HG03354 (cell line): ENCODE measurements around the gene PPP1R14C.
"Not testable (repeated sequence)": the region's sequence is repeated elsewhere in the genome, so short reads cannot be mapped to it uniquely, and the experiment has no call there.

Experiments used
- ATAC-seq: cut with Tn5 transposase; IDR thresholded peaks from one replicate; pipeline ENCODE4 v1.9.1; 2021; ENCODE audit warnings: mild to moderate bottlenecking; ENCODE audit not compliant: unreplicated experiment, poor library complexity, severe bottlenecking

The PPP1R14C gene

DNA sequence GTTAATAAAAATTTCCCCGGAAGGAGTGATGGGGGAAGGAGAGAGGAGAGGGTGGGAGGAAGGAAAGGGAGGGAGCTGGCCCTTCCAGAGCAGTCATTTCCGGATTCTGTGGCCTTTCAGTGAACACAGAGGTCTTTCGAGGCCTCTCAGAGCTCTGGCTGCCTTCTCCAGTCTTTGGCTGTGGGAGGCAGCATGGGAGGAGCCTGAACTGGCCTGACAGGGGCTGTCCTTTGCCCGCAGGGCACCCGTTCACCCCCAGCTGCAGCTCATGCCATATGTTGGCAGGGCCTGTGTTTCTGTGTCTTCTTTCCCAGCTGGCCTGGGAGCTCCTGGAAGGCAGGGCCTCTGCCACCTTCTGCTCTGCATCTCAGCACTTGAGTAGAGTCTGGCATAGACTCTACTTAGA is 95.5 kb downstream of the PPP1R14C start:
- no peak for ATAC-seq

DNA sequence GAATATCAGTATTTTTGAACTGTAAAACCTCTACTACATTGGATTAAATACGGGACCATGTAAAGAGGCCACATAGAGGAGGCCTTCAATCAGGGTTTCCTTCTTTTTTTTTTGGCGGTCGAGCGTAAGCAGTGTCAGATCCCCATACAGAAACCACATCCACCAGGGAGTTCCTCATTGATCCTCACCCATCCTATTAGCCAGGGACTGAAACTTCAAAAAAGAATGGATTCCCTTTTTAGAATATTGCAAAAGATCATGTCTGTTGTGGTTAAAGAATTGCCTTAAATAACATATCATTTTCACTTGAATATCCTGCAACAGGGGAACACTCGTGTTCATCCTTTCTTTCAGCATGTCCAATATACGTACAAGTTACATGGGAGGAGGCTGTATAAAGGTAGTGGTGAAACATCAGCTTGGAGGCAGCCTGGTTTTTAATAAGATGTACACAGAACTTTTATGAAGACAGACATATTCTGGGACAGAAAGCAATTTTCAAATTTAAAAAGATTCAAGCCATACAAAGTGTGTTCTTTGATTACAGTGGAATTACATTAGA is 96.1 kb downstream of the PPP1R14C start:
- ATAC-seq, result no peak

DNA sequence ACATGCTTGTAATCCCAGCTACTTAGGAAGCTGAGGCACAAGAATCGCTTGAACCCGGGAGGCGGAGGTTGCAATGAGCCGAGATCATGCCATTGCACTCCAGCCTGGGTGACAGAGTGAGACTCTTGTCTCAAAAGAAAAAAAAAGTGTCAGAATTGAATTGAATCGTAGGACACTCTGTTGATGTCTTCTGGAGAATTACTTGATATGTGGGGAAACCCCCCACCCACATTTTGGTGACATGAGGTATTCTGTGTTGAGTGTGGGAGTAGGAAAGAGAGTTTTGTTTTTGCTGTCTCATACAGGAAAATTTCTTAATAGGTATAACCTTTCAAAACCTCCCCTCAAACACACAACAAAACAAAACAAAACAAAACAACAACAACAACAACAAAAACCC is 98.9 kb downstream of the PPP1R14C start:
- ATAC-seq, result not testable (repeated sequence)

DNA sequence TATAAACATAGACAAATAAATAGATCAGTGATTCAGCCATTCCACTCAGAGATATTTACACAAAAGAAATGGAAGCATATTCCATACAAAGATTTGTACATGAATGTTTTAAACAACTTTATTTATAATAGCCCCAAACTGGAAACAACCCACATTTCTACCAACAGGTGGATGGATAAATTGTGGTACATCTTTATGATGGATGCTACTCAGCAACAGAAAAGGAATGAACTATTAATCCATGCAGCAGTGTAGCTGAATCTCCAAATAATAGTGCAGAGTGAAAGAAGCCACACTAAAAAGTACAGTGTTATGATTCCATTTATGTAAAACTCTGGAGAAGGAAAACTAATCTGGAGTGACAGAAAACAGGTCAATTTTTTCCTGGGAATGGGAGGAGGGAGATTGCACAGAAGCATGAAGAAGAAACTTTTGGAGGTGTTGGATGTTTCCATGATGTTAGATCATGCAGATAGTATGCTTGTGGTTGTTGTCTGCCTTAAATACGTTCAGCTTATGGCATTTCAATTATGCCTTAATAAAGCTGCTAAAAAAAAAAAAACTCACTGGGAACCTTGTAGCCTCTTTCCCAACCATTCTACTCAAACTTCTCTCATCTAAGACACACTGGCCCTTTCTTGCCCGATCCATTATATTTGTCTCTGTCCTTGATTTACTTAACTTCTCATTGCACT is 100.9 kb downstream of the PPP1R14C start:
- ATAC-seq, result no peak

DNA sequence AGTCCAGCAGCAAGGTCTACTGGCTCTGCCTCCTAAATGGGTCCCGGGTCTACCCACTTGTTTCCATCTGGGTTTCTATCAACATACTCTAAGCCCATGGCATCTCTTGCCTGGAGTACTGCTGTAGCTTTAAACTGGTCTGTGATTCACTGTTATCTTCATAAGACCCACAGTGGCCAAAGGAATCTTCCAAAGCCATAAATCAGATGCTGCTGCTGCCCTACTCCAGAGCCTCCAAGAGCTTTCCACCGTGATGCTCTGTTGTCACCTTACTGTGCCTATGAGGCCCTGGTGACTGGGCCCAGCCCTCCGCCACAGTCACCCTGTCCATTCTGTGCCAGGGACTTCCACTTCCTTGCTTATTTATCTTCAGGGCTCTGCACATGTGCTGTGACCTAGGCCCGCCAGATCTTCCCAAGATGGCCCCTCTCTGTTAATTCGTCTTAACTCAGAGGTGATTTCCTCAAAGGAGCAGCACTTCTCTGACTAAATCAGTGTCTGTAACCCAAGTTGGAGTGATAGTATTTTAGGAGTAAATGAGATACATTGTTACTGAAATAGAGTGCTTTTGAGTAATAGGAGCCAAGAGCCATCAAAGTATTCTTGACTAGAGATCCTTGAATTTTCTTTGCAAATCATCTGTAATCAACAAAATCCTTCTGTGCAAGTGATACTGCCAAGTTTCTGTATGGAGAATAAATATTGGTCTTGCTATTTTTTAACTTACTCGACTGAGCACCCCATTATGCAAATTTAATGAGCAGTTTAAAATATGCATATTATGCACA is 102.5 kb downstream of the PPP1R14C start:
- ATAC-seq, result no peak

DNA sequence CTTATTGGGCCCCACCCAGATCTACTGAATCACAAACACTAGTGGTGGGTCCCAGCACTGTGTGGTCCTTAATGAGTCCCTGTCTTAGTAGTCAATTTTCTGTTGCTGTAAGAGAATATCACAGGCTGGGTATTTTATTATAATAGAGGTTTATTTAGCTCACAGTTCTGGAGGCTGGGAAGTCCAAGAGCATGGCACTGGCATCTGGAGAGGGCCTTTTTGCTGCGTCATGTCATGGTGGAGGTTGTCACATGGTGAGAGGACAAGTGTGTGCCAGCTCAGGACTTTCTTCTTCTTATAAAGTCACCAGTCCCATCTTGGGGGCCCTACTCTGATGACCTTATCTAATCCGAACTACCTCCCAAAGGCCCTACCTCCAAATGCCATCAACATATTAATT is 105.0 kb downstream of the PPP1R14C start:
- no peak for ATAC-seq

DNA sequence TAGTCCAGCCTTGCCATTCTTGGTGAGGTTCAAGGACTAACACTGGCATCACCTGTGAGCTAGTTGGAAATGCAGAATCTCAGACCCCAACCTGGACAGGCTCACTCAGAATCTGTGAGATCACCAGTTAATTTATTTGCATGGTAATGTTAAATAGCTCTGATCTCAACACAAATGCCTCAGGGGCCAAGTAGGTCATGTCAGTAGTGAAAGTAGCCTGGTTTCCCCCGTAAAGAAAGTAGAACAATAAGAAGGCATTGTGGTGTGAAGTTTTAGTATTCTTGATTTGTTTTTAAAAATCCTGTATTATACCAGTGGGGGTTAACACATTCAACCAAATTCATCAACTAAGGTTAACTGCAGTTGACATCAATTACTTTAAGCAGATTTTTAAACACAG is 105.5 kb downstream of the PPP1R14C start:
- ATAC-seq, result no peak

DNA sequence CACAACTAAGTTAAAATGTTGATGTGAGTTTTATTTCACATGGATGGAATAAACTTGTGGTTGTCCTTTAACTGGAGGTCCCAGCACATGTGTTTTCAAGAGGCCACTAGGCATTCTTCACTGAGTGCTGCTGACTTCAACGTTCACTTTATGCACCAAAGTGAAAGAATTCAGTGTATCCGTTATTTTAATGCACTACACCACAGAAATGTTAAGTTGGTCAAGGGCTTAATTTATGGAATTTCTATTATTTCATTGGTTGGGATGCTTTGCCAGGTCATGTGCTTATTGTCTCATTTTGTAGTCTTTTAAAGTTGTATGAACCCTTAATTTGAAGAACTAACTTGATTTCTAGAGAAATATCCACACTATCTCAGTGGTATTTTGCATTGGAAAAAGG is 106.4 kb downstream of the PPP1R14C start:
- ATAC-seq, result no peak

DNA sequence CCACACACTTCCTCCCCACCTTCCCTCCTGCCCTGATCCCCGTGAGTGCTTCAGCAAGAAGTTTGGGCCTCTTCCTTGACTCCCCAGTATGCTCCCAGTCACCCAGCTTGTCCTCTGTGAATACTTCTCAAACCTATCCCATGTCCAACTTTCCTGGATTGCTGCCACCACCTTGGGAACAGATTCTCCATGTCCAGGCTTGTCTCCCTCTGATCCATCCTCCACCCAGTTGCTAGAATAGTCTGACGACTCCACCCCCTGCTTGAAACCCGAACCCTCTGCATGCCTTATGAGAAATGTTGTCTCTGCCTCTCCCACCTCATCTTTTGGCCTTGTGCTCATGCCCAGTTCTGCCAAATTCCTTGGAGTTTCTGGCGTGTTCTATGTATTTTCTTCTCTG is 108.0 kb downstream of the PPP1R14C start:
- ATAC-seq, result no peak

DNA sequence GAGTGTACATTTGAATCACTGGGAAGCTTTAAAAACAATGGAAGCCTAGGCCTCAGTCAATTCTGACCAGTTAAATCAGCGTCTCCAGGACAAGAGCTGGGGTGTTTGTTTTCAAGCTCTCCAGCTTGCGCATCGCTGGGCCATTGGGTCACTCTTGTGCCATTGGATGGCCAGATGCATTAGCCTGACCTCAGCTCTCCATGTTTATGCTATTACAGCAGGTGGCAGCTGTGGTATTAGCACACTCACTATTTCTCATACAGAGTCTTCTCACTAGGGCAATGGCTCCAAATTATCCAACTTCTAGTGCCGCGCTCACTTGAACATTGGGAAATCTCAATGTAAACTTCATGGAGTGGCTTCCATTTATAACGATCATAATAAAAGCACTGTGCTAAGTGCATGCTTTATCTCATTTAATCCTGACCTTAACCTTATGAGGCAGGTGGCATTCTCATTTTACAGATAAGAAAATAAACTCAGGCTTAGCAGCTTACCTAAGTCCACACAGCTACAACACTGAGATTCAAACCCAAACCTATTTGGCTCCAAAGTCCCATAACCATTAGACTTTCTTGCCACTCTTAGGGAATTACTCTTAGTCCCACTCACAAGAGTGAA is 108.8 kb downstream of the PPP1R14C start:
- no peak for ATAC-seq

DNA sequence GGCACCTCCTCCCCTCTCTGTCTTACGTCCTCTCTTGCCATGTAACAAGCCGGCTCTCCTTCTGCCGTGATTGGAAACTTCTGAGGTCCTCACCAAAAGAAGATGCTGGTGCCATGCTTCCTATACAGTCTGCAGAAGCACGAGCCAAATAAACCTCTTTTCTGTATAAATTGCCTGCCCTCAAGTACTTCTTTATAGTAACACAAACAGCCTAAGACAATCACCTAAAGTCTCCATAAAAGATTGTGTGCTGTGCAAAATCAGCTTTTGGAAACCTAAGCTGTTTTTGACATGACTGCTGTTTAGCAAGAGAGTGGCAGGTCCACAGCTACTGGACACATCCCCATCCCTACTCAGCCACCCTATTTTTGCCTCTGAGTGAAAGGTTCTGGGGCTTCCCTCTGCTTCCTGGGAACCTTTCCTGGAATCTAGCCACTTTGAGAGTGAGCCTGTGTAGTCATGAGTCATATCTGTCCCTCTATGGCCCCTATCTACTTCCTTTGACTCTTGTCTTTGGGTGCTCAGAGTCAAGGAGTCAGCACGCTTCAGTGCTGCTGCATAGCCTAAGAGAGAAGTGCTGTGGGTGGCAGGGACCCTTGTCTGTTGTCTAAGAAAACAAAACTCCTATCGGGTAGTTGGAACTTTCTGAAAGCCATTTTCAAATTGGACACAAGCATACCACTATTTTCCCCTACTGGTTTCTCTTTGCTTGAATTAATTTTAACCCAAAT is 110.0 kb downstream of the PPP1R14C start:
- no peak for ATAC-seq

DNA sequence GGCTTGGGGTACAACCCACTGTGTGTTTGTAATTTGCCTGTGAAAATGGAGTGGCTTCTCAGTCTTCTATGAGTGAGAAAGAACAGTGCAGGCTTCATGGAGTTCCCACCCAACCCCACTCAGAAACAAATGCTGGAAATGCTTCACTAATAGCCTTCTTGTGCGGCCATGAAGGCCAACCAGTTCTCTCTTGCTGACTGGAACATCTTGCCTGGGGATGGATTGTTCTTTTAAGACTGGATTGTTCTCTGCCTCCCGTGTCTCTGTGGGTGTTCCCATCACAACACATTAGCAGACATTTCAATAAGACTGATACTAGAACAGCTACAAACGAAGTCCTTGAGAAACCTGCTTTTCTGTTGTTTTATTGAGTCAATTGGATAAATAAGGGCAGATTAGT is 110.6 kb downstream of the PPP1R14C start:
- no peak for ATAC-seq

DNA sequence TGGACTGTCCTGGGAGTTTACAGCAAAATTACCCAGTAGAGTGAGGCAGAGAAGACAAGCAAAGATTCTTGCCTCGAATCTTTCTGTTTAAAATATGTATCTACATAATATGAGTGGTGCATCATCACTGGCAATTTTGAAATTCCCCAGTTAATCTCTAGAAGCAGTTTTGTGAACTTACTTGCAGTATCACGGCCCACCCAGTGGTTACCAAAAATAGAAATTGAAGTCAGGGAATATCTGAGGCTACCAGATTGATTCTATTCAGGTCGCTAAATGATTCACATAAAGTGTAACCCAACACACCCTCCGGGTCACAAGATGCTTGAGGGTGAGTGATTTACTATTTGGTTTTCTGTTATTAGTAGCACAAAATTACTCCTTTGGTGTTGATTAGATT is 111.9 kb downstream of the PPP1R14C start:
- no peak for ATAC-seq

DNA sequence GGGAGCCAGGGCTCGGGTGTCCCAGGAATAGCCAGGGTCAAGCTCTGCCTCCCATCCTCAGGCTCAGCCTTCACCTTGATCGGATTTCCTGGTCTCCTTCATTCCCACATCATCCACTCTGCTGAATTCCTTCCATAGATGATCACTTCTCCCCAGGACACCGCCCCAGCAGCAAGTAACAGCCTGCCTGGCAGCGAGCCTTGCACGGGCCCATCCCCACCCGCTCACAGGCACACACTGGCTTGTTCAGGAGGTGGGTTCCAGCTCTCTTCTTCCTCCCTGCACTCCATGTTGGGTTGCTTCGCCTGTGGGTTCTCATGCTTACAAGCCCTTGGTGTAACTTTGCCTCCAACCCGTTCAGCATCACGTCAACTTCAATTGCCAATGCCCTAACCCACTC is 113.0 kb downstream of the PPP1R14C start:
- ATAC-seq, result no peak

DNA sequence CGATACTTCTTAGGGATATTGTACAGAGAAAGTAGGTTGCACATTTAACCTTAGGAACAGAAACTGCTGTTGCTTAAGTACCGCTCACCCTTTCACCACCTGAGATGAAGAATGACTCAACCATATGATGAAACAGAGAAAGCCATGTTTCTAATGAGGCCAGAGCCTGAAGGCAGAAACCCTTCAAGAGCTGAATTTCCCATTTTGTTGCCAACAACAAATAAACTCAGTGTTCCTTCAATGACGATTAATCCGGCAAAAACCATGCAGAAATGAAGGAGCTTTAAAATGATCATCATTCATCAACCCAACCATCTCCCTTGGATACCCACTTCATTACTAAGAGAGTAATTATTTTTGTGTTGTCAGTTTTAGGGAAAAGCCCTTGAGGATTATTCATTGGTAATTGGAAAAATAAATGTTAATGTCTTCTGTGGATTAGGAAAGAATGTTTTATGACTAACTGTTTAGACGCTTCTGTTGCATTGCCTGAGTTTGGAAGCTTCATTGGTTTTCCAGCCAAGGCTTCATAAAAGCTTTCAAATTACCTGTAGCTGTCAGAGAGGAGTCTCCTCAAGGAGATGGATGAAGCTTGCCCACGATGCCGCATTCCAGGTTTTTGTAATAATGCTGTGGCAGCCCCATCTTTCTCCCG is 113.9 kb downstream of the PPP1R14C start:
- ATAC-seq, result no peak

DNA sequence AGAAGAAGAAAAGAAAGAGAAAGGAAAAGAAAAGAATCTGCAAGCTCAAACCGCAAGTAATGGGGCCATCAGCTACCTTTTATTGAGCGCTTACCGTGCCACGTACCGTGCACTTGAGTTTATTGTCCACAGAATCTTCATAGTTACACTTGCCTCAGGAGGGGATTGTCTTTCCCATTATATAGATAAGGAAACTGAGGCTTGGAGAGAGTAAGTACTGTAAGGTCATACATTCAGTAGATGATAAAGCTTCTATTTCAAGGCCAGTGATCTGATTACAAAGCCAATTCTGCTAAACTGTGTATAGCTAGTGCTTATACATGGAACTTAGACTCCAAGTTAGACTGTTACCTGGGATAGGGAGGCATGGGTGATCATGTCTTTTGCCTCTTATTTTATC is 115.5 kb downstream of the PPP1R14C start:
- no peak for ATAC-seq

DNA sequence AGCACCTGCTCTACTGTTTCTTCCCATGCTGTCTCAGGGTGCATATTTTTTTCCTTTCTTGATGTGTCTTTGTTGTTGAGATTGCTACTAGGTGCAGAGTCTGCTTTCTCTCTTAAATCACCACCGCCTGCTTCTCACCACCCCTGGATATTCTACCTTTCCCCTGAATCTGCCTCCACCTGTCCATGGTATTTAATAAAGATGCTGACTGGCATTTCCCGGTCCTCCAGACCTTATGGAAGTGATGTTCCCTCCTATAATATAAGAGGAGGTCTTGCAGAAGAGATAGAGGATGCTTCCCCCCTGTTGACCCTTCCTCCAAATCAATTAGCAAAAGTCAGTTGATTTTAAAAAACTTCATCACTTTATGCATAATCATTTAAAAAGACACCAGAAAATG is 118.1 kb downstream of the PPP1R14C start:
- ATAC-seq, result no peak

DNA sequence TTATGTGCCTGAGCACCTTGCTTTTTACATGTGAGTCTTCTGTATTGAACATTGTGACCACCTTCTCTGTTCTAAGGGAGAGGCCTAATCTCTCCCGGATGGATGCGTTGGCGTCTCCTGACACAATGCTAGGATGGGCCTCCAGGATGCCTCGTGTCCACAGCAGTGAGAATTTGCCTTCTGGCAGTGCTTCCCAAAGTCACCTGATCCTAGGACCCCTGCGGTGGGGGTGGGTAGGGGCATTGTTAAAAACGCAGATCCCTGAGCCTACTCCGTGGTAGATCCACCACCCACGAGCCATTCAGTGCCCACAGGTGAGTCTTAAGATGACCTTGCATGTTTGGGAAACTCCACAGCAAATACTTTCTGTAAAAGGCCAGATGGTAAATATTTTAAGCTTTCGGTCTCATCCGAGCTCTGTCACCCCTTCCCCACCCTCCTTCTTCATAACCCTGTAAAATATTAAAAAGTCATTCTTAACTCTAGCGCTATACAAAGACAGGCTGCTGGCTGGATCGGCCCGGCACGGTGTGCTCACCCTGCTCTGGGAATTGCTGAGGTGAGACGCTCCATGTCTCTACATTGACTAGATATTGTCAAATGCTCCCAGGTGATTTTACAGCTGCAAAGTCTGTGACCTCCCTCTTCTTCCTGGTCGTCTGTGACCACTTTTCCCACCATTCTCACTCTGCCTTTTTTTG is 119.3 kb downstream of the PPP1R14C start:
- ATAC-seq, result no peak

DNA sequence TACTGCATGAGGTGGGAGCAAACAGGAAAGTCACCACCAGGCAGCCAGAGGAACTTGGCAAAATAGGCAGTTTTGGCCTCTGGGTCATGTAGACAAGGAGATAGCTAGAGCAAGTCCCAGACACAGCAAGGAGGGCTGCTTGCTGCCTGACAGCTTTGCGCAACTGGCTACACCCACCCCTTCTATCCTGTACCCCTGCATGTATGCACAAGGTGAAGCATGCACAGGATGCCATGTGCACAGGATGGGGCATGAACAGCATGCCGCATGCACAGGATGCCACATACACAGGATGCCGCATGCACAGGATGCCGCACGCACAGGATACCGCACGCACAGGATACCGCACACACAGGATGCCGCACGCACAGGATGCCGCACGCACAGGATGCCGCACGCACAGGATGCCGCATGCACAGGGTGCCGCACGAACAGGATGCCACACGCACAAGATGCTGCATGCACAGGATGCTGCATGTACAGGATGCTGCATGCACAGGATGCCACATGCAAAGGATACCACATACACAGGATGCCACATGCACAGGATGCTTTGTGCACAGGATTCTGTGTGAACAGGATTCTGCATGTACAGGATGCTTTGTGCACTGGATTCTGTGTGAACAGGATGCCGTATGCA is 121.0 kb downstream of the PPP1R14C start:
- ATAC-seq, result no peak
